ENCODE data around the gene MGAT4B. TPM values are rescaled to one million over a fixed set of nuclear protein-coding genes. Genes with fewer than 3 reads are reported as not detected.

MGAT4B gene
- total RNA-seq, 1 donor from 2014 or later = 71.7 TPM

GRCh38 chr5:179828756-179829421, 22.2 kb upstream of the MGAT4B start:
- DNase-seq (ENCODE audit: low spot score) = no peak
- intact Hi-C loops (cut with DNase I) = no loop called here
- ATAC-seq = no peak

- peak; percentile 6 for ATAC-seq
- intact Hi-C loops (cut with DNase I) = no loop called here
- no peak for DNase-seq (ENCODE audit: low spot score)
Observed at GRCh38 chr5:179827680-179828079, 21.0 kb upstream of the MGAT4B start.

- intact Hi-C loops (cut with DNase I) = no loop called here
- ATAC-seq (no peak), DNase-seq (ENCODE audit: low spot score) (no peak)
Observed at GRCh38 chr5:179825655-179826182, 19.1 kb upstream of the MGAT4B start.

GRCh38 chr5:179824745-179825112, 18.1 kb upstream of the MGAT4B start:
- intact Hi-C loops (cut with DNase I) = no loop called here
- DNase-seq (ENCODE audit: low spot score) (no peak), ATAC-seq (no peak)

- DNase-seq (ENCODE audit: low spot score) = no peak
- ATAC-seq = no peak
- intact Hi-C loops (cut with DNase I) = no loop called here
Observed at GRCh38 chr5:179823937-179824744, 17.5 kb upstream of the MGAT4B start.

- no peak for DNase-seq (ENCODE audit: low spot score)
- no peak for ATAC-seq
- intact Hi-C loops (cut with DNase I) = no loop called here
Observed at GRCh38 chr5:179822444-179822990, 15.9 kb upstream of the MGAT4B start.

GRCh38 chr5:179822059-179822432, 15.4 kb upstream of the MGAT4B start:
- intact Hi-C loops (cut with DNase I) = no loop called here

GRCh38 chr5:179821298-179822058, 14.8 kb upstream of the MGAT4B start:
- intact Hi-C loops (cut with DNase I) = no loop called here
- peak; percentile 81 for ATAC-seq
- peak; percentile 98 for DNase-seq (ENCODE audit: low spot score)

More at GRCh38 chr5:179822059-179822432, 15.4 kb upstream of the MGAT4B start:
- no peak for DNase-seq (ENCODE audit: low spot score)
- no peak for ATAC-seq

GRCh38 chr5:179820483-179821297, 14.0 kb upstream of the MGAT4B start, which contains the start of gene SQSTM1:
Gene SQSTM1, plus strand, starts transcription at chr5:179820905. Its CDS starts 32 bp downstream, at chr5:179820937.
- intact Hi-C loops (cut with DNase I) = no loop called here
- ATAC-seq (peak; percentile 75), DNase-seq (ENCODE audit: low spot score) (peak; percentile 92)

- DNase-seq (ENCODE audit: low spot score) = no peak
- intact Hi-C loops (cut with DNase I) = no loop called here
- ATAC-seq = no peak
Observed at GRCh38 chr5:179820127-179820482, 13.4 kb upstream of the MGAT4B start.

GRCh38 chr5:179819296-179820126, 12.8 kb upstream of the MGAT4B start:
- peak; percentile 85 for DNase-seq (ENCODE audit: low spot score)
- intact Hi-C loops (cut with DNase I) = no loop called here
- ATAC-seq = peak; percentile 63

- ATAC-seq = peak; percentile 88
- peak; percentile 98 for DNase-seq (ENCODE audit: low spot score)
- intact Hi-C loops (cut with DNase I) = no loop called here
Observed at GRCh38 chr5:179818746-179819295, 12.2 kb upstream of the MGAT4B start.

GRCh38 chr5:179817890-179818745, 11.5 kb upstream of the MGAT4B start:
- intact Hi-C loops (cut with DNase I) = no loop called here
- no peak for ATAC-seq
- peak; percentile 68 for DNase-seq (ENCODE audit: low spot score)

GRCh38 chr5:179817470-179817840, 10.8 kb upstream of the MGAT4B start:
- ATAC-seq = no peak
- no peak for DNase-seq (ENCODE audit: low spot score)
- intact Hi-C loops (cut with DNase I) = no loop called here

- ATAC-seq (no peak), DNase-seq (ENCODE audit: low spot score) (no peak)
Observed at GRCh38 chr5:179816796-179817469, 10.3 kb upstream of the MGAT4B start.

GRCh38 chr5:179816401-179816795, 9.7 kb upstream of the MGAT4B start:
- intact Hi-C loops (cut with DNase I) = no loop called here
- ATAC-seq (no peak), DNase-seq (ENCODE audit: low spot score) (no peak)

More at GRCh38 chr5:179816796-179817469, 10.3 kb upstream of the MGAT4B start:
- intact Hi-C loops (cut with DNase I) = no loop called here
